ENCODE measurements around the gene CUL7. TPM values are rescaled to one million over a fixed set of nuclear protein-coding genes. Genes with fewer than 3 reads are reported as not detected.

The CUL7 gene
- total RNA-seq, 4 donors from 2014 or later: 11.9 to 21.3 (median 15.4) TPM

GRCh38 chr6:43016176-43016942, 37.3 kb downstream of the CUL7 start:
- ATAC-seq (peak; percentile 45 to 63), DNase-seq (peak in 1 of 2 donors; percentile 70)
- Histone ChIP-seq H3K4me1 (peaks cover 76 to 83% of the 10 kb centered on the region in 2 donors), H3K27ac (peak overlapping the region; percentile 95 to 98 (median 98)), H3K27me3 (no peaks in the 10 kb centered on the region), H3K9me3 (no peaks in the 10 kb centered on the region), H3K4me3 (peak overlapping the region; percentile 23 to 39 (median 30)), H3K36me3 (peaks cover 0 to 42% of the 10 kb centered on the region in 2 donors)
- intact Hi-C loops (cut with DNase I; ENCODE audit: low total_unique reads): loop anchor here (10.0 kb wide), 2 partner anchors 802 to 1282 kb away; partner anchors contain the start of genes MRPS10 and TFEB
- TF ChIP-seq CTCF (IDR thresholded peaks at IDR 0.05 in 4 of 5, conservative IDR thresholded peaks at IDR 0.05 in 1 of 5): no peak
- peak in 1 of 2 donors; percentile 9 for TF ChIP-seq POLR2A (IDR thresholded peaks at IDR 0.05)
- in situ Hi-C loops (cut with MboI; ENCODE audit: low sequenced_read_pairs in 4 of 4): loop anchor here in 1 of 4 donors (10.0 kb wide), 1 partner anchor 452 kb away; the partner anchor contains the start of gene UBR2

GRCh38 chr6:43014434-43014909, 39.2 kb downstream of the CUL7 start:
- no peaks in the 10 kb centered on the region for H3K9me3 ChIP-seq
- peaks cover 0 to 53% of the 10 kb centered on the region in 2 donors for H3K36me3 ChIP-seq
- TF ChIP-seq POLR2A (IDR thresholded peaks at IDR 0.05) (no peak), CTCF (IDR thresholded peaks at IDR 0.05 in 4 of 5, conservative IDR thresholded peaks at IDR 0.05 in 1 of 5) (no peak)
- H3K27ac ChIP-seq: peak overlapping the region; percentile 95 to 98 (median 98)
- DNase-seq (no peak), ATAC-seq (no peak)
- peak overlapping the region; percentile 77 to 90 (median 80) for H3K4me3 ChIP-seq
- intact Hi-C loops (cut with DNase I; ENCODE audit: low total_unique reads): loop anchor here (1.0 to 10.0 kb wide), 5 partner anchors 20 to 1280 kb away; partner anchors contain the start of genes KLC4, MRPL2, MRPS10 and SRF
- H3K4me1 ChIP-seq: peaks cover 60 to 64% of the 10 kb centered on the region in 2 donors
- H3K27me3 ChIP-seq: no peaks in the 10 kb centered on the region
- in situ Hi-C loops (cut with MboI; ENCODE audit: low sequenced_read_pairs in 4 of 4): loop anchor here in 1 of 4 donors (10.0 kb wide), 1 partner anchor 450 kb away; the partner anchor contains the start of gene UBR2

GRCh38 chr6:43013843-43014433, 39.7 kb downstream of the CUL7 start, which contains the start of the genes KLHDC3 and MEA1:
Gene KLHDC3 (plus strand): TSS chr6:43014249. CDS start chr6:43017193, 2,944 bp downstream.
Gene MEA1 (minus strand): TSS chr6:43013946. CDS start chr6:43013813, 133 bp downstream.
- H3K27me3 ChIP-seq: no peaks in the 10 kb centered on the region
- intact Hi-C loops (cut with DNase I; ENCODE audit: low total_unique reads): loop anchor here (1.0 to 10.0 kb wide), 7 partner anchors 21 to 1279 kb away; partner anchors contain the start of genes KLC4, MRPL2, MRPS10 and PPP2R5D
- peak within 1 kb of the TSS; percentile 95 to 98 (median 98) for H3K27ac ChIP-seq
- H3K4me3 ChIP-seq: peak within 1 kb of the TSS; percentile 77 to 90 (median 82)
- ATAC-seq (peak; percentile 94 to 97), DNase-seq (peak; percentile 100)
- peak; percentile 66 for TF ChIP-seq POLR2A (IDR thresholded peaks at IDR 0.05)
- no peak for TF ChIP-seq CTCF (IDR thresholded peaks at IDR 0.05 in 4 of 5, conservative IDR thresholded peaks at IDR 0.05 in 1 of 5)
- H3K9me3 ChIP-seq: no peaks in the 10 kb centered on the region
- in situ Hi-C loops (cut with MboI; ENCODE audit: low sequenced_read_pairs in 4 of 4): loop anchor here in 1 of 4 donors (10.0 kb wide), 1 partner anchor 449 kb away; the partner anchor contains the start of gene UBR2
- H3K4me1 ChIP-seq: peaks cover 54 to 59% of the 10 kb centered on the region in 2 donors
- H3K36me3 ChIP-seq: peaks cover 0 to 53% of the 10 kb centered on the region in 2 donors

GRCh38 chr6:43013097-43013842, 40.4 kb downstream of the CUL7 start:
- intact Hi-C loops (cut with DNase I; ENCODE audit: low total_unique reads): loop anchor here (2.0 to 10.0 kb wide), 4 partner anchors 28 to 1278 kb away; partner anchors contain the start of genes MRPS10, PPP2R5D and TFEB
- peaks cover 48 to 52% of the 10 kb centered on the region in 2 donors for H3K4me1 ChIP-seq
- no peak for DNase-seq

More at GRCh38 chr6:43013097-43013842, 40.4 kb downstream of the CUL7 start:
- H3K27ac ChIP-seq: peak overlapping the region; percentile 80 to 97 (median 93)
- in situ Hi-C loops (cut with MboI; ENCODE audit: low sequenced_read_pairs in 4 of 4): loop anchor here in 1 of 4 donors (10.0 kb wide), 1 partner anchor 448 kb away; the partner anchor contains the start of gene UBR2
- peak in 1 of 2 donors; percentile 3 for ATAC-seq
- no peaks in the 10 kb centered on the region for H3K27me3 ChIP-seq
- H3K9me3 ChIP-seq: no peaks in the 10 kb centered on the region
- peak overlapping the region; percentile 77 to 90 (median 82) for H3K4me3 ChIP-seq
- no peak for TF ChIP-seq CTCF (IDR thresholded peaks at IDR 0.05 in 4 of 5, conservative IDR thresholded peaks at IDR 0.05 in 1 of 5)
- no peak for TF ChIP-seq POLR2A (IDR thresholded peaks at IDR 0.05)
- peaks cover 0 to 53% of the 10 kb centered on the region in 2 donors for H3K36me3 ChIP-seq
